HL-60 (cell line): ENCODE data around the gene ELOB.

Source experiments
- GABPA ChIP-seq: IDR thresholded peaks from 2 replicates; pipeline ENCODE4 v1.6.1; 2012; ENCODE audit warnings: low read depth
- POLR2AphosphoS5 ChIP-seq: IDR thresholded peaks from 2 replicates; pipeline ENCODE4 v1.6.1; 2012; ENCODE audit warnings: low read depth
- TF ChIP-seq, protein P1 (sequence below): IDR thresholded peaks from one replicate; pipeline ENCODE4 v1.5.1; 2011; ENCODE audit warnings: low read length, control low read depth, inconsistent platforms; ENCODE audit not compliant: insufficient read depth
- TF ChIP-seq, protein P2 (sequence below): IDR thresholded peaks from 2 replicates; pipeline ENCODE4 v1.6.1; 2012; ENCODE audit warnings: low read depth; ENCODE audit not compliant: insufficient replicate concordance

DNA sequence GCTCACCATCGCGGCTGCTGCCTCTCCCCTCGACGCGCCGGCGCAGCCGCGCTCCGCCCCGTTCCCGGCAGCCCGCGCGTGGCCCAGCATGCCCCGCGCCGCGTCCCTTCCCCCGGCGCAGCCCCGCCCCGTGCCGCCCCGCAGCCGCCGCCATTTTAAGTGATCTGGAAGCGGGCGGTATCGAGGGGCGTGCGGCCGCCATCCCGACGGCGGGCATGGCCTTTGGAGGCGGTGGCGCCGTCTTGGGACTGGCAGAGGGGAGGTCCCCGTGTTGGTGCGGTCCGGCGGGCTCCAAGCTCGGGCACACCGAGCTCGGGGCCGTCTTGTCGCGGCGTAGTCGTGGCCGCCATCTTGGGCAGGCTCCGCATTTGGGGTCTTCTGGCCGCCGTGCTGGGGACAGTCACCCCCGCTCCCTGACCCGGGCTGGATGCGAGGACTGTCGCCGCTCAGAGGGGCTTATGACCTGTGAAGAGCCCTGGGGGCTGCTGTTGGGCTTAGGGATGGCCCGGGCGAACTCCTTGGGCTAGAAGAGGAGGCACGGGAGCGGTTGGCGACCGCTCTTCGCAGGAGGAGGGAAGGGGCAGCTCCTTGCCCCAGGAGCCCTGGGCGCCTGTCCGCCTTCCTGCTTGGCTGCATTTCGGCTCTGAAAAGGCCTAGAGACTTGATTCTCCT is at the start of gene ELOB:
- TF ChIP-seq POLR2AphosphoS5: peak; percentile 85
- TF ChIP-seq, protein P1, sequence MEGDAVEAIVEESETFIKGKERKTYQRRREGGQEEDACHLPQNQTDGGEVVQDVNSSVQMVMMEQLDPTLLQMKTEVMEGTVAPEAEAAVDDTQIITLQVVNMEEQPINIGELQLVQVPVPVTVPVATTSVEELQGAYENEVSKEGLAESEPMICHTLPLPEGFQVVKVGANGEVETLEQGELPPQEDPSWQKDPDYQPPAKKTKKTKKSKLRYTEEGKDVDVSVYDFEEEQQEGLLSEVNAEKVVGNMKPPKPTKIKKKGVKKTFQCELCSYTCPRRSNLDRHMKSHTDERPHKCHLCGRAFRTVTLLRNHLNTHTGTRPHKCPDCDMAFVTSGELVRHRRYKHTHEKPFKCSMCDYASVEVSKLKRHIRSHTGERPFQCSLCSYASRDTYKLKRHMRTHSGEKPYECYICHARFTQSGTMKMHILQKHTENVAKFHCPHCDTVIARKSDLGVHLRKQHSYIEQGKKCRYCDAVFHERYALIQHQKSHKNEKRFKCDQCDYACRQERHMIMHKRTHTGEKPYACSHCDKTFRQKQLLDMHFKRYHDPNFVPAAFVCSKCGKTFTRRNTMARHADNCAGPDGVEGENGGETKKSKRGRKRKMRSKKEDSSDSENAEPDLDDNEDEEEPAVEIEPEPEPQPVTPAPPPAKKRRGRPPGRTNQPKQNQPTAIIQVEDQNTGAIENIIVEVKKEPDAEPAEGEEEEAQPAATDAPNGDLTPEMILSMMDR: no peak
- TF ChIP-seq, protein P2, sequence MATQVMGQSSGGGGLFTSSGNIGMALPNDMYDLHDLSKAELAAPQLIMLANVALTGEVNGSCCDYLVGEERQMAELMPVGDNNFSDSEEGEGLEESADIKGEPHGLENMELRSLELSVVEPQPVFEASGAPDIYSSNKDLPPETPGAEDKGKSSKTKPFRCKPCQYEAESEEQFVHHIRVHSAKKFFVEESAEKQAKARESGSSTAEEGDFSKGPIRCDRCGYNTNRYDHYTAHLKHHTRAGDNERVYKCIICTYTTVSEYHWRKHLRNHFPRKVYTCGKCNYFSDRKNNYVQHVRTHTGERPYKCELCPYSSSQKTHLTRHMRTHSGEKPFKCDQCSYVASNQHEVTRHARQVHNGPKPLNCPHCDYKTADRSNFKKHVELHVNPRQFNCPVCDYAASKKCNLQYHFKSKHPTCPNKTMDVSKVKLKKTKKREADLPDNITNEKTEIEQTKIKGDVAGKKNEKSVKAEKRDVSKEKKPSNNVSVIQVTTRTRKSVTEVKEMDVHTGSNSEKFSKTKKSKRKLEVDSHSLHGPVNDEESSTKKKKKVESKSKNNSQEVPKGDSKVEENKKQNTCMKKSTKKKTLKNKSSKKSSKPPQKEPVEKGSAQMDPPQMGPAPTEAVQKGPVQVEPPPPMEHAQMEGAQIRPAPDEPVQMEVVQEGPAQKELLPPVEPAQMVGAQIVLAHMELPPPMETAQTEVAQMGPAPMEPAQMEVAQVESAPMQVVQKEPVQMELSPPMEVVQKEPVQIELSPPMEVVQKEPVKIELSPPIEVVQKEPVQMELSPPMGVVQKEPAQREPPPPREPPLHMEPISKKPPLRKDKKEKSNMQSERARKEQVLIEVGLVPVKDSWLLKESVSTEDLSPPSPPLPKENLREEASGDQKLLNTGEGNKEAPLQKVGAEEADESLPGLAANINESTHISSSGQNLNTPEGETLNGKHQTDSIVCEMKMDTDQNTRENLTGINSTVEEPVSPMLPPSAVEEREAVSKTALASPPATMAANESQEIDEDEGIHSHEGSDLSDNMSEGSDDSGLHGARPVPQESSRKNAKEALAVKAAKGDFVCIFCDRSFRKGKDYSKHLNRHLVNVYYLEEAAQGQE: peak; percentile 78
- no peak for TF ChIP-seq GABPA
